GM12878 (cell line): ENCODE results near the gene SLC50A1. TPM values are rescaled to one million over a fixed set of nuclear protein-coding genes. Genes with fewer than 3 reads are reported as not detected.

Experiments
- ATAC-seq: fragments of 200-7000 bp; cut with Tn5 transposase; 3 replicates; pipeline ENCODE4 v1.9.1; 2020; ENCODE audit warnings: mild to moderate bottlenecking, moderate library complexity
- BruUV-seq: library from RNA; stranded (reverse); fragments of 400-500 nt; replicated peaks from 2 replicates; lab custom pipeline; 2021; lab: Mats Ljungman, UMichigan
- CTCF ChIA-PET: fragments of 300-600 bp; sonication (Branson Sonifier 250); formaldehyde crosslinking; extraction: SDS; loops from one replicate; lab custom pipeline; 2021; ENCODE audit warnings: inconsistent platforms; lab: Yijun Ruan, JAX
- POLR2A ChIA-PET: fragments of 350-600 bp; formaldehyde crosslinking; extraction: SDS; loops from one replicate; lab custom pipeline; 2021; ENCODE audit warnings: inconsistent platforms; lab: Charles Lee
- RAD21 ChIA-PET: fragments of 300-600 bp; sonication (Branson Sonifier 250); formaldehyde crosslinking; loops from one replicate; lab custom pipeline; 2023; ENCODE audit warnings: antibody characterized with exemption; ENCODE audit not compliant: unreplicated experiment; lab: Charles Lee
- SMC1A ChIA-PET: fragments of 300-600 bp; sonication (Branson Sonifier 250); formaldehyde crosslinking; loops from one replicate; lab custom pipeline; 2023; ENCODE audit not compliant: unreplicated experiment, uncharacterized antibody; lab: Charles Lee
- DNase-seq: peaks from one replicate; pipeline ENCODE4 v3.0.0-alpha.2; 2011; ENCODE audit warnings: low read depth, low spot score
- FAIRE-seq: peaks from 3 replicates; lab custom pipeline; 2011; peaks lifted over from hg19 to GRCh38; lab: Jason Lieb, UNC
- H2AFZ ChIP-seq: 2 replicates; pipeline ENCODE4 v1.6.0; 2011; ENCODE audit warnings: low read depth, low read length, control low read depth; ENCODE audit not compliant: control insufficient read depth
- H3K27ac ChIP-seq: 2 replicates; pipeline ENCODE4 v1.5.1; 2011; ENCODE audit warnings: control low read depth; ENCODE audit not compliant: control insufficient read depth, insufficient read depth
- H3K27me3 ChIP-seq, 2 experiments: replicated peaks in 1 of 2; 2 replicates each; pipeline versions ENCODE4 v1.6.0 to v1.6.1; 2011; ENCODE audit warnings: low read length in 1 of 2; ENCODE audit not compliant: control insufficient read depth in 2 of 2, insufficient read depth in 2 of 2
- H3K36me3 ChIP-seq, 2 experiments: 2 replicates each; pipeline ENCODE4 v1.5.1; 2011; ENCODE audit warnings: low read length in 1 of 2; ENCODE audit not compliant: control insufficient read depth in 2 of 2, insufficient read depth in 2 of 2
- H3K4me1 ChIP-seq: 2 replicates; pipeline ENCODE4 v1.6.1; 2011; ENCODE audit warnings: mild to moderate bottlenecking, low read length, moderate library complexity, mixed read lengths; ENCODE audit not compliant: control insufficient read depth, insufficient read depth
- H3K4me2 ChIP-seq: 2 replicates; pipeline ENCODE4 v1.6.0; 2011; ENCODE audit warnings: control low read depth; ENCODE audit not compliant: control insufficient read depth, insufficient read depth
- H3K4me3 ChIP-seq: fragments of 200-600 bp; sonication (generic); 2 replicates; pipeline ENCODE4 v1.5.1; 2016
- H3K79me2 ChIP-seq: 2 replicates; pipeline ENCODE4 v1.6.0; 2011; ENCODE audit warnings: low read length; ENCODE audit not compliant: control insufficient read depth, insufficient read depth
- H3K9ac ChIP-seq: 2 replicates; pipeline ENCODE4 v1.8.0; 2011; ENCODE audit warnings: low read length, control low read depth, mixed read lengths; ENCODE audit not compliant: control insufficient read depth, insufficient read depth
- H3K9me3 ChIP-seq: replicated peaks from 3 replicates; pipeline ENCODE4 v1.5.1; 2011; ENCODE audit warnings: mild to moderate bottlenecking, low read length; ENCODE audit not compliant: control insufficient read depth, insufficient read depth
- H4K20me1 ChIP-seq: 2 replicates; pipeline ENCODE4 v1.6.0; 2011; ENCODE audit not compliant: control insufficient read depth, insufficient read depth
- ASH2L ChIP-seq: fragments of 300-600, 200-600 bp; sonication (generic); IDR thresholded peaks from 2 replicates; pipeline ENCODE4 v1.6.1; 2017; ENCODE audit warnings: low read depth, mild to moderate bottlenecking, borderline replicate concordance
- BCL3 ChIP-seq: IDR thresholded peaks from 2 replicates; pipeline ENCODE4 v1.6.1; 2011; ENCODE audit warnings: borderline replicate concordance, low read depth, mild to moderate bottlenecking, moderate library complexity, low read length; ENCODE audit not compliant: insufficient read depth, poor library complexity, severe bottlenecking
- POLR2A ChIP-seq: IDR thresholded peaks from 2 replicates; pipeline ENCODE4 v1.6.1; 2011; ENCODE audit warnings: low read depth, mild to moderate bottlenecking, low read length
- SIX5 ChIP-seq: IDR thresholded peaks from 2 replicates; pipeline ENCODE4 v1.6.1; 2011; ENCODE audit warnings: mild to moderate bottlenecking, low read depth, low read length, moderate library complexity; ENCODE audit not compliant: severe bottlenecking
- WGBS: methylation state at CpG from one replicate; pipeline ENCODE4 v1.1.6; 2016; ENCODE audit warnings: low lambda C conversion rate; ENCODE audit not compliant: insufficient replicate concordance, insufficient coverage; ENCODE audit errors: missing lambda C conversion rate; 5-methylcytosine and 5-hydroxymethylcytosine counted together
- in situ Hi-C: fragments of 300-500 bp; cut with MboI; formaldehyde crosslinking; loops from 9 replicates; pipeline ENCODE4 v1.14.3; 2018; ENCODE audit warnings: mixed read lengths
- intact Hi-C: fragments of 100-400 bp; cut with micrococcal nuclease; formaldehyde crosslinking; loops from one replicate; pipeline ENCODE4 v1.14.2; 2022; ENCODE audit not compliant: unreplicated experiment
- polyA plus RNA-seq, 11 experiments: library from polyadenylated mRNA; depleted of rRNA in 4 of 11; unstranded in 6 of 11; stranded (reverse) in 5 of 11; fragments of >200 nt; fragmentation: Nextera tagmentation in 4 of 11; fragmentation: Illumina TruSeq in 1 of 11; extraction: Ambion mirVana in 4 of 11; extraction: Trizol in 1 of 11; gene quantifications; 1 replicate in 1 of 11; 2 replicates in 10 of 11; pipeline versions ENCODE4 v1.2.1 to v1.2.3, GENCODE V29; 2011 to 2016; ENCODE audit warnings: inconsistent platforms in 2 of 11, missing spikeins in 2 of 11, low read depth in 1 of 11
- total RNA-seq, 4 experiments: library from RNA; depleted of rRNA in 3 of 4; stranded (reverse); fragments of >200 nt in 3 of 4; fragmentation: Illumina TruSeq in 1 of 4; extraction: Trizol in 1 of 4; gene quantifications; 2 replicates each; pipeline versions ENCODE4 v1.2.1 to v1.2.3, GENCODE V29; 2013 to 2021

SLC50A1 gene
- total and polyA plus RNA-seq, 10 of the 15 experiments (the other 5 are each of a cell fraction or from before 2014, with no cell fraction given) = 32.5 to 85.6 (median 54.0) TPM

- no peak for TF ChIP-seq BCL3
- no peak for TF ChIP-seq POLR2A
- no peak for TF ChIP-seq SIX5
- TF ChIP-seq ASH2L = no peak
- H4K20me1 ChIP-seq = no peaks in the 10 kb centered on the region
- peaks cover 13% of the 10 kb centered on the region for H3K4me1 ChIP-seq
- DNase-seq (no peak), ATAC-seq (no peak), FAIRE-seq (no peak)
- H3K4me2 ChIP-seq = no peak overlapping the region
- peaks cover 0 to 2% of the 10 kb centered on the region in 2 experiments; a peak in 2 of 4 replicates for H3K36me3 ChIP-seq
- H3K79me2 ChIP-seq = peaks cover 18% of the 10 kb centered on the region
- H3K4me3 ChIP-seq = no peak overlapping the region
- H2AFZ ChIP-seq = no peak overlapping the region
- H3K27ac ChIP-seq = no peak overlapping the region
- POLR2A ChIA-PET = interaction anchor here (0.5 to 1.1 kb wide), 4 partner anchors 8 to 602 kb away, joined by 3 to 4 read pairs (median 4); no protein-coding TSS in a partner anchor
- CTCF ChIA-PET = interaction anchor here (0.5 to 6.0 kb wide), 7 partner anchors 34 to 68 kb away, joined by 3 to 37 read pairs (median 4); partner anchors contain the start of genes KRTCAP2 and TRIM46
- RAD21 ChIA-PET = interaction anchor here (0.7 to 2.6 kb wide), 2 partner anchors 39 to 42 kb away, joined by 3 to 9 read pairs; partner anchors contain the start of gene KRTCAP2
- H3K27me3 ChIP-seq = peaks cover 1 to 2% of the 10 kb centered on the region in 2 experiments; a peak in 2 of 4 replicates
- no TSS peak for BruUV-seq
- in situ Hi-C loops (no loop called here), intact Hi-C loops (no loop called here)
- WGBS = 73% methylated on average over 7 of the region's 7 CpGs
- no peak overlapping the region for H3K9ac ChIP-seq
- no peaks in the 10 kb centered on the region for H3K9me3 ChIP-seq
- SMC1A ChIA-PET = interaction anchor here (0.5 to 2.4 kb wide), 3 partner anchors 33 to 349 kb away, joined by 3 to 6 read pairs (median 3); no protein-coding TSS in a partner anchor
Observed at GRCh38 chr1:155133799-155134281, 1.8 kb upstream of the SLC50A1 start.
